C4-2B (cell line): ENCODE measurements around the gene EVX1.

Source experiments
- H3K27ac ChIP-seq: fragments of 450-650 bp; 2 replicates; pipeline ENCODE4 v1.5.1; 2017
- CTCF ChIP-seq: fragments of 450-650 bp; conservative IDR thresholded peaks from 2 replicates; pipeline ENCODE4 v1.5.1; 2017; ENCODE audit warnings: mild to moderate bottlenecking
- ZFX ChIP-seq: fragments of 450-650 bp; IDR thresholded peaks from 2 replicates; pipeline ENCODE4 v1.6.1; 2017

EVX1 gene

GRCh38 chr7:27220440-27220955 is 22.1 kb upstream of the EVX1 start:
- no peak overlapping the region for H3K27ac ChIP-seq
- TF ChIP-seq ZFX (no peak), CTCF (no peak)

GRCh38 chr7:27221201-27221797 is 21.3 kb upstream of the EVX1 start:
- no peak overlapping the region for H3K27ac ChIP-seq
- TF ChIP-seq ZFX (no peak), CTCF (no peak)

- TF ChIP-seq ZFX: no peak
- no peak for TF ChIP-seq CTCF
- H3K27ac ChIP-seq: no peak overlapping the region
Observed at GRCh38 chr7:27223941-27224575, 18.5 kb upstream of the EVX1 start.

GRCh38 chr7:27224983-27225934 is 17.3 kb upstream of the EVX1 start:
- TF ChIP-seq CTCF (no peak), ZFX (no peak)
- H3K27ac ChIP-seq: no peak overlapping the region

GRCh38 chr7:27229448-27229847 is 13.2 kb upstream of the EVX1 start:
- no peak overlapping the region for H3K27ac ChIP-seq
- TF ChIP-seq ZFX (no peak), CTCF (no peak)

- peak overlapping the region; percentile 70 for H3K27ac ChIP-seq
- TF ChIP-seq ZFX (no peak), CTCF (peak; percentile 82)
Observed at GRCh38 chr7:27235387-27236311, 7.0 kb upstream of the EVX1 start.
